GM23338 (cell line): ENCODE results near the gene ZBTB7C.

Experiments used
- CTCF ChIP-seq, 2 experiments: fragments of 200-600 bp in 1 of 2; sonication (generic) in 1 of 2; conservative IDR thresholded peaks; 2 replicates each; pipeline versions ENCODE4 v1.5.1 to v1.6.1; 2016 to 2017; ENCODE audit warnings: antibody characterized with exemption in 2 of 2, low read depth in 2 of 2, mild to moderate bottlenecking in 2 of 2, moderate library complexity in 1 of 2
- EZH2 ChIP-seq: fragments of 200-600 bp; sonication (generic); IDR thresholded peaks from one replicate; pipeline ENCODE4 v1.8.0; 2017; ENCODE audit warnings: antibody characterized with exemption, mild to moderate bottlenecking, low read depth; ENCODE audit not compliant: unreplicated experiment
- JUNB ChIP-seq: IDR thresholded peaks from one replicate; pipeline ENCODE4 v1.6.1; 2016; ENCODE audit warnings: antibody characterized with exemption; ENCODE audit not compliant: unreplicated experiment
- POLR2AphosphoS5 ChIP-seq: IDR thresholded peaks from 2 replicates; pipeline ENCODE4 v1.6.1; 2016; ENCODE audit warnings: antibody characterized with exemption, low read depth

GRCh38 chr18:48076461-48076860 lies 332.7 kb downstream of the ZBTB7C start:
- TF ChIP-seq CTCF (conservative IDR thresholded peaks at IDR 0.05; ENCODE audit: low read depth in 2 of 2) (no peak), EZH2 (no peak), POLR2AphosphoS5 (no peak), JUNB (no peak)
